Nephron (organoid): Measurements from ENCODE around the gene GTF2E1.

Experiments
- H3K27ac Mint-ChIP-seq, 3 experiments: 2 replicates each; pipeline ENCODE4 v1.8.0; 2020; ENCODE audit warnings: mixed read lengths in 3 of 3, mild to moderate bottlenecking in 2 of 3, moderate library complexity in 1 of 3
- H3K27me3 Mint-ChIP-seq: 2 replicates; pipeline ENCODE4 v1.8.0; 2021; ENCODE audit warnings: low read depth, mild to moderate bottlenecking, moderate library complexity, mixed read lengths
- H3K36me3 Mint-ChIP-seq: 2 replicates; pipeline ENCODE4 v1.8.0; 2020; ENCODE audit warnings: low read depth, mixed read lengths
- H3K4me1 Mint-ChIP-seq: 2 replicates; pipeline ENCODE4 v1.8.0; 2020; ENCODE audit warnings: mixed read lengths
- H3K4me3 Mint-ChIP-seq, 3 experiments: 2 replicates each; pipeline ENCODE4 v1.8.0; 2020; ENCODE audit warnings: mild to moderate bottlenecking in 3 of 3, mixed read lengths in 3 of 3, moderate library complexity in 2 of 3
- H3K9me3 Mint-ChIP-seq: 2 replicates; pipeline ENCODE4 v1.8.0; 2020; ENCODE audit warnings: mixed read lengths
- CTCF ChIP-seq, 3 experiments: fragments of 200-600 bp; sonication (generic); IDR thresholded peaks; one replicate each; pipeline ENCODE4 v1.5.0; 2021; ENCODE audit warnings: antibody characterized with exemption in 3 of 3; ENCODE audit not compliant: unreplicated experiment in 3 of 3

The GTF2E1 gene

GRCh38 chr3:120742198-120742848 is at the start of gene GTF2E1, which contains the start of gene RABL3:
Gene GTF2E1 (plus strand): TSS chr3:120742744. CDS start chr3:120750553, 7,809 bp downstream.
Gene RABL3 (minus strand): TSS chr3:120742516. CDS start chr3:120742507, 9 bp downstream.
- Mint-ChIP-seq H3K9me3 (peaks cover 12% of the 10 kb centered on the region), H3K4me3 (peak within 1 kb of the TSS; percentile 93 to 94 (median 94)), H3K36me3 (peaks cover 22% of the 10 kb centered on the region), H3K27ac (peak within 1 kb of the TSS; percentile 77 to 88 (median 88)), H3K27me3 (no peaks in the 10 kb centered on the region), H3K4me1 (peaks cover 29% of the 10 kb centered on the region)
- TF ChIP-seq CTCF (IDR thresholded peaks at IDR 0.05; ENCODE audit: unreplicated experiment in 3 of 3) = no peak

- Mint-ChIP-seq H3K27me3 (no peaks in the 10 kb centered on the region), H3K4me3 (no peak overlapping the region), H3K4me1 (no peaks in the 10 kb centered on the region), H3K9me3 (no peaks in the 10 kb centered on the region), H3K36me3 (peaks cover 4% of the 10 kb centered on the region), H3K27ac (peak overlapping the region in 2 of 3 experiments; percentile 30 to 55)
- no peak for TF ChIP-seq CTCF (IDR thresholded peaks at IDR 0.05; ENCODE audit: unreplicated experiment in 3 of 3)
These were observed 48.9 kb upstream of the GTF2E1 start for GRCh38 chr3:120693439-120694171.

GRCh38 chr3:120699333-120699732 is 43.2 kb upstream of the GTF2E1 start:
- no peaks in the 10 kb centered on the region for H3K4me1 Mint-ChIP-seq
- no peak overlapping the region for H3K4me3 Mint-ChIP-seq
- H3K36me3 Mint-ChIP-seq = peaks cover 23% of the 10 kb centered on the region
- no peak for TF ChIP-seq CTCF (IDR thresholded peaks at IDR 0.05; ENCODE audit: unreplicated experiment in 3 of 3)
- H3K27me3 Mint-ChIP-seq = no peaks in the 10 kb centered on the region
- peaks cover 2% of the 10 kb centered on the region for H3K9me3 Mint-ChIP-seq
- H3K27ac Mint-ChIP-seq = no peak overlapping the region

- no peak for TF ChIP-seq CTCF (IDR thresholded peaks at IDR 0.05; ENCODE audit: unreplicated experiment in 3 of 3)
- no peaks in the 10 kb centered on the region for H3K27me3 Mint-ChIP-seq
- H3K9me3 Mint-ChIP-seq = peaks cover 2% of the 10 kb centered on the region
- no peaks in the 10 kb centered on the region for H3K4me1 Mint-ChIP-seq
- peaks cover 29% of the 10 kb centered on the region for H3K36me3 Mint-ChIP-seq
- no peak overlapping the region for H3K4me3 Mint-ChIP-seq
- no peak overlapping the region for H3K27ac Mint-ChIP-seq
These were observed 36.5 kb upstream of the GTF2E1 start for GRCh38 chr3:120705884-120706582.

- no peak for TF ChIP-seq CTCF (IDR thresholded peaks at IDR 0.05; ENCODE audit: unreplicated experiment in 3 of 3)
- peaks cover 2% of the 10 kb centered on the region for H3K9me3 Mint-ChIP-seq
- no peak overlapping the region for H3K27ac Mint-ChIP-seq
- H3K4me3 Mint-ChIP-seq = no peak overlapping the region
- peaks cover 26% of the 10 kb centered on the region for H3K36me3 Mint-ChIP-seq
- no peaks in the 10 kb centered on the region for H3K4me1 Mint-ChIP-seq
- no peaks in the 10 kb centered on the region for H3K27me3 Mint-ChIP-seq
These were observed 35.6 kb upstream of the GTF2E1 start for GRCh38 chr3:120706950-120707349.
